IPS-20b (cell line): ENCODE data around the gene CYP11A1.
A peak's percentile ranks its signal among the peaks of the same experiment; 100 is the strongest.

Experiments
- H3K27ac ChIP-seq: one replicate; pipeline ENCODE4 v1.5.1; 2013; ENCODE audit warnings: low read length
- H3K27me3 ChIP-seq: 2 replicates; pipeline ENCODE4 v1.6.1; 2013; ENCODE audit warnings: mild to moderate bottlenecking, low read length, inconsistent platforms; ENCODE audit not compliant: insufficient read depth
- H3K36me3 ChIP-seq: 2 replicates; pipeline ENCODE4 v1.6.1; 2013; ENCODE audit warnings: low read depth, mild to moderate bottlenecking, inconsistent platforms, low read length, moderate library complexity; ENCODE audit not compliant: insufficient read depth
- H3K4me1 ChIP-seq: 2 replicates; pipeline ENCODE4 v1.6.1; 2013; ENCODE audit warnings: mild to moderate bottlenecking, control low read depth, inconsistent platforms, low read length, moderate library complexity; ENCODE audit not compliant: insufficient read depth
- H3K4me3 ChIP-seq: 2 replicates; pipeline ENCODE4 v1.5.1; 2013; ENCODE audit warnings: mild to moderate bottlenecking, low read length, inconsistent platforms
- H3K9ac ChIP-seq: 2 replicates; pipeline ENCODE4 v1.6.1; 2013; ENCODE audit warnings: low read depth, mild to moderate bottlenecking, inconsistent platforms, low read length, moderate library complexity
- H3K9me3 ChIP-seq: 2 replicates; pipeline ENCODE4 v1.6.1; 2013; ENCODE audit warnings: mild to moderate bottlenecking, low read depth, low read length, inconsistent platforms; ENCODE audit not compliant: insufficient read depth

The CYP11A1 gene

GRCh38 chr15:74295800-74296199 lies 71.6 kb downstream of the CYP11A1 start:
- Histone ChIP-seq H3K36me3 (no peaks in the 10 kb centered on the region), H3K4me3 (no peak overlapping the region), H3K27me3 (peaks cover 33% of the 10 kb centered on the region), H3K4me1 (peaks cover 7% of the 10 kb centered on the region), H3K9ac (no peak overlapping the region), H3K27ac (no peak overlapping the region), H3K9me3 (no peaks in the 10 kb centered on the region)

- H3K9me3 ChIP-seq = no peaks in the 10 kb centered on the region
- H3K27me3 ChIP-seq = peaks cover 31% of the 10 kb centered on the region
- H3K4me1 ChIP-seq = peaks cover 7% of the 10 kb centered on the region; the same call in 1 of the 2 replicates
- H3K9ac ChIP-seq = no peak overlapping the region
- H3K4me3 ChIP-seq = no peak overlapping the region
- no peaks in the 10 kb centered on the region for H3K36me3 ChIP-seq
- H3K27ac ChIP-seq = no peak overlapping the region
These were observed 73.4 kb downstream of the CYP11A1 start for GRCh38 chr15:74294010-74294409.

GRCh38 chr15:74293021-74293810 lies 74.2 kb downstream of the CYP11A1 start:
- Histone ChIP-seq H3K9ac (no peak overlapping the region), H3K36me3 (no peaks in the 10 kb centered on the region), H3K4me3 (no peak overlapping the region), H3K27ac (no peak overlapping the region), H3K4me1 (peaks cover 7% of the 10 kb centered on the region; the same call in 1 of the 2 replicates), H3K27me3 (peaks cover 37% of the 10 kb centered on the region), H3K9me3 (no peaks in the 10 kb centered on the region)

- Histone ChIP-seq H3K4me3 (peak overlapping the region; percentile 48; the same call in 1 of the 2 replicates), H3K27ac (no peak overlapping the region), H3K4me1 (peaks cover 7% of the 10 kb centered on the region; the same call in 1 of the 2 replicates)
These were observed 76.1 kb downstream of the CYP11A1 start for GRCh38 chr15:74291101-74292071.

GRCh38 chr15:74290645-74291044 lies 76.8 kb downstream of the CYP11A1 start:
- no peak overlapping the region for H3K9ac ChIP-seq

More at GRCh38 chr15:74291101-74292071, 76.1 kb downstream of the CYP11A1 start:
- Histone ChIP-seq H3K27me3 (peaks cover 37% of the 10 kb centered on the region), H3K9me3 (no peaks in the 10 kb centered on the region), H3K9ac (no peak overlapping the region), H3K36me3 (no peaks in the 10 kb centered on the region)

GRCh38 chr15:74289671-74290070 lies 77.8 kb downstream of the CYP11A1 start:
- Histone ChIP-seq H3K4me1 (peaks cover 7% of the 10 kb centered on the region; the same call in 1 of the 2 replicates), H3K9me3 (no peaks in the 10 kb centered on the region), H3K27ac (no peak overlapping the region), H3K27me3 (peaks cover 35% of the 10 kb centered on the region), H3K9ac (no peak overlapping the region), H3K4me3 (no peak overlapping the region), H3K36me3 (no peaks in the 10 kb centered on the region)

More at GRCh38 chr15:74290645-74291044, 76.8 kb downstream of the CYP11A1 start:
- Histone ChIP-seq H3K36me3 (no peaks in the 10 kb centered on the region), H3K27ac (no peak overlapping the region), H3K9me3 (no peaks in the 10 kb centered on the region), H3K27me3 (peaks cover 38% of the 10 kb centered on the region), H3K4me3 (peak overlapping the region; percentile 48; the same call in 1 of the 2 replicates), H3K4me1 (peaks cover 7% of the 10 kb centered on the region; the same call in 1 of the 2 replicates)
